GM18517 (cell line): ENCODE data around the gene UPK3BL2.
"Not testable (repeated sequence)": the region's sequence is repeated elsewhere in the genome, so short reads cannot be mapped to it uniquely, and the experiment has no call there.

ENCODE experiments used
- ATAC-seq: cut with Tn5 transposase; IDR thresholded peaks from one replicate; pipeline ENCODE4 v1.9.1; 2021; ENCODE audit warnings: mild to moderate bottlenecking, moderate library complexity; ENCODE audit not compliant: unreplicated experiment

The UPK3BL2 gene

DNA sequence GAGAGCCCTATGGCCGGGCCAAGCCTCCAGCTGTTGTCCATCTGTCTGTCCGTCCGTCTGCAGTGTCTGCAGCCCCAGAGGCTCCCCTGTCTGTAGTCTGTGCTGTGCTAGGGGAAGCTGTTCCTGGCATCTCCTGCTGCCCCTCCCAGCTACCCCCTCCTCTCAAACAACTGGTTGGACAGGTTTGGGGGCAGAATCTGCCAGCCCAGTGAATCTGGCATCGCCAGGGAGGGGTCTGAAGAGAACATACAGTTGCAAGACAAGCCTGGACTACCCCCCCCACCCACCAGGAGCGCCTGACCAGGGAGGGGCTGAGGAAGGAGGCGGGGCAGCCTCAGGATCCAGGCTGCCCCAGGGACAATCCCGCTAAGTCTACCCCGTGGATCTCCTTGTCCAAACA lies at the start of gene UPK3BL2:
Gene UPK3BL2, minus strand, starts transcription at position 101 of the 400 bp plus-strand sequence. Its CDS starts 60 bp downstream, at position 41.
- ATAC-seq: not testable (repeated sequence)

- peak; percentile 37 for ATAC-seq
These were observed 49.1 kb upstream of the UPK3BL2 start for GRCh38 chr7:102592477-102593019.

DNA sequence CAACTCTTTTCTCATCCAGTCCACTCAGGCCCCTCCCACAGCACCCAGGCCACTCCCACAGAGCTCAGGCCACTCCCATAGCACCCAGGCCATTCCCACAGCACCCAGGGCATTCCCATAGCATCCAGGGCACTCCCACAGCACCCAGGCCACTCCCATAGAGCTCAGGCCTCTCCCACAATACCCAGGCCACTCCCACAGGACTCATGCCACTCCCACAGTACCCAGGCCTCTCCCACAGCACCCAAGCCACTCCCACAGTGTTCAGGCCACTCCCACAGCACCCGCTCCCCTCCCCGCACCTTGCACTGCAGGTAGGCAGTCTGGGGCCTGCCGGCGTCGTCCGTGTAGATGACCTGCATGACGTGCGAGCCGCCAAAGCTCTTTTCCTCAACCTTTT lies 46.4 kb upstream of the UPK3BL2 start:
- ATAC-seq: not testable (repeated sequence)

GRCh38 chr7:102583495-102583894 lies 40.0 kb upstream of the UPK3BL2 start:
- not testable (repeated sequence) for ATAC-seq

GRCh38 chr7:102581722-102582121 lies 38.2 kb upstream of the UPK3BL2 start:
- not testable (repeated sequence) for ATAC-seq

DNA sequence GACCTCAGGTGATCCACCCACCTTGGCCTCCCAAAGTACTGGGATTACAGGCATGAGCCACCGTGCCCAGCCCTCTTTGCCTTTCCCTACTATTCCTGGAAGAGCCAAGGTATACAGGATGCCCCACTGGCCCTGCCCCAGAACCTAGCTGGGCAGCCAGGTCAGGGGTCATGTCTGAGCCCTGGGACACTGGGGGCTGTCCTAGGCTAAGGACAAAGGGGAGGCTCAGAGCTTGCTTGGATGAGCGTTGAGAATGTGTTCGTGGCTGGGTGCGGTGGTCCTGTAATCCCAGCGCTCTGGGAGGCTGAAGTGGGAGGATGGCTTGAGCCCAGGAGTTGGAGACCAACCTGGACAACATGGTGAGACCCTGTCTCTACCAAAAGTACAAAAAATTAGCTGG lies 35.0 kb upstream of the UPK3BL2 start:
- ATAC-seq: not testable (repeated sequence)

- ATAC-seq: not testable (repeated sequence)
These were observed 34.1 kb upstream of the UPK3BL2 start for GRCh38 chr7:102577315-102578240.

DNA sequence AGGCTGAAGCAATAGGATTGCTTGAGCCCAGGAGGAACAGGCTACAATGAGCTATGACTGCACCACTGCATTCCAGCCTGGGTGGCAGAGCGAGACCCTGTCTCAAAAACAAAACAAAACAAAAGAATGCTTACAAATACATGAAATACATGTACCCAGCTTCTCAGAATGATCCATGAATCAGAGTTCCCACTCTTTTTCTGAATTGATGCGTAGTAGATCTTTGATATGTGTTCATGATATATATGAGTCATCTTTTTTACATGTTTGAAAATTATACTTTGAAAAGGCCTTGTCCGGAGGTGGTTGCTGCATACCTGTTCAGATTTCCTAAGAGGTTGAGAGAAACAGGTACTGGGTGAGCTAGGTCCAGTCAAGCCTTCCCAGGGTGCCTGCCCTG lies 32.9 kb upstream of the UPK3BL2 start:
- ATAC-seq: not testable (repeated sequence)

- not testable (repeated sequence) for ATAC-seq
These were observed 31.1 kb upstream of the UPK3BL2 start for GRCh38 chr7:102574607-102575006.

- peak; percentile 92 for ATAC-seq
These were observed 29.1 kb upstream of the UPK3BL2 start, which contains the start of gene POLR2J3 for GRCh38 chr7:102572261-102573239. Gene POLR2J3, minus strand, starts transcription at chr7:102572583. Its CDS starts 62 bp downstream, at chr7:102572521.

- not testable (repeated sequence) for ATAC-seq
These were observed 25.1 kb upstream of the UPK3BL2 start for GRCh38 chr7:102568620-102569019.

GRCh38 chr7:102550808-102551422 lies 7.4 kb upstream of the UPK3BL2 start, which contains the start of gene SPDYE2:
Gene SPDYE2, plus strand, starts transcription at chr7:102551226. Its CDS starts 2,030 bp downstream, at chr7:102553256.
- ATAC-seq: not testable (repeated sequence)

DNA sequence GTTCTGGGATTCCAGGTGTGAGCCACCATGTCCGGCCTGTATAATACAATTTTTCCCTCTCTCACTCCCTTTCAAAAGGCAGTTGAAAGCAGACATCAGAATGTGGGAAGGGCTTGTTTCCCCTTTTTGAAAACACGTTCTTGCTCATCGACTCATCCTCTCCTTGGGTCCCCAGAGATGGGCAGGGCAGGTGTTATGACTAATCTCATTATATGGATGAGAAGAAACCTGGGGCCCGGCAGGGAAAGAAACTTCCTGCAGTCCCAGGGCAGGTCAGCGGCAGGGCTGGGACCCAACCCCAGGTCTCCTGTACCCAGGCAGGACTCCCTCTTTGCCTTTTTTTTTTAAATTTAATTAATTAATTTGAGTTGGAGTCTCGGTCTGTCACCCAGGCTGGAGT lies 2.9 kb upstream of the UPK3BL2 start:
- peak; percentile 72 for ATAC-seq

DNA sequence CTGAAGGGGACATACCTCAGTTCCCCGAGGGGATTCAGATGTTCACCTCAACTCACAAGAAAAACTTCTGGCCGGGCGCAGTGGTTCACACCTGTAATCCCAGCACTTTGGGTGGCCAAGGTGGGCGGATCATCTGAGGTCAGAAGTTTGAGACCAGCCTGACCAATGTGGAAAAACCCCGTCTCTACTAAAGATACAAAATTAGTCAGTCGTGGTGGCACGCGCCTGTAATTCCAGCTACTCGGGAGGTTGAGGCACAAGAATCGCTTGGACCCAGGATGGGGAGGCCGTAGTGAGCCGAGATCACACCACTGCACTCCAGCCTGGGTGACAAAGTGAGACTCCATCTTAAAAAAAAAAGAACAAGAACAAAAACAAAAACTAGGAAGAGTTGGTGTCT lies 1.8 kb upstream of the UPK3BL2 start:
- not testable (repeated sequence) for ATAC-seq

GRCh38 chr7:102544372-102544771 lies 876 bp upstream of the UPK3BL2 start:
- not testable (repeated sequence) for ATAC-seq

- not testable (repeated sequence) for ATAC-seq
These were observed 725 bp downstream of the UPK3BL2 start for GRCh38 chr7:102542771-102543170.

GRCh38 chr7:102542083-102542482 lies 1.4 kb downstream of the UPK3BL2 start:
- ATAC-seq: not testable (repeated sequence)

DNA sequence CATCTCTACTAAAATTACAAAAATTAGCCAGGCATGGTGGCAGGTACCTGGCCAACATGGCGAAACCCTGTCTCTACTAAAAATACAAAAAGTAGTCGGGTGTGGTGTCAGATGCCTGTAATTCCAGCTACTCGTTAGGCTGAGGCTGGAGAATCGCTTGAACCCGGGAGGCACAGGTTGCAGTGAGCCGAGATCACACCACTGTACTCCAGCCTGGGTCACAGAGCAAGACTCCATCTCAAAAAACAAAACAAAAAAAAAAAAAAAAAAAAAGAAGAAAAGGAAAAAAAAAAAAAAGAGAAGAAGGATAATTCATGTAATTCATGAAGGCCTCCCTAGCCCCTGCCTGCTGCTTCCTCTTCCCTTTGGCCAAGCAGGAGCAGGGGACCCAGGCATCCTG lies 2.9 kb downstream of the UPK3BL2 start:
- ATAC-seq: not testable (repeated sequence)

DNA sequence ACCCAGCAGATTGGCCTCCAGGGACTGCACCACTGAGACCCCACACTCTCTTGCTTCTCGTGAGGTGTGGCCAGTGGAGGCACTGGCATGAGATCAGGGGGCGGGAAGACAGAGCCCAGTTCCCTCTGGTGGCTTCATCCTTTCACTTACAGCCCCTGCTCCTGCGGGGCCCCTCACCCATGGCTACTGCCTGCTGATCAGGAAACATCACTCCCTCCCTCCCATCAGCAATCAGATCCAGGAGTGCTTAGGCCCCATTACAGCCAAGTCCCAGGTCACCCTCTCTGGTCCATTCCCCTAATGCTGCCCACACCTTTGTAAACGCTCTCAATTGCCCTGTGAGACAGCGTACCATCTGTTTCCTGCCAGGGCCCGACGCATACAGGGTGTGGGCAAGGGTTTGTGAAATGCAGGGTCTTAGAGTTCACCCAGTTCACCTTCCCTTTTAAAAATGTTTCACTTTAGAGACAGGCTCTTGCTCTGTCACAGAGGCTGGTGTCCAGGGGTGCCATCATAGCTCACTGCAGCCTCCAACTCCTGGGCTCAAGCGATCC lies 8.4 kb downstream of the UPK3BL2 start:
- ATAC-seq: not testable (repeated sequence)

DNA sequence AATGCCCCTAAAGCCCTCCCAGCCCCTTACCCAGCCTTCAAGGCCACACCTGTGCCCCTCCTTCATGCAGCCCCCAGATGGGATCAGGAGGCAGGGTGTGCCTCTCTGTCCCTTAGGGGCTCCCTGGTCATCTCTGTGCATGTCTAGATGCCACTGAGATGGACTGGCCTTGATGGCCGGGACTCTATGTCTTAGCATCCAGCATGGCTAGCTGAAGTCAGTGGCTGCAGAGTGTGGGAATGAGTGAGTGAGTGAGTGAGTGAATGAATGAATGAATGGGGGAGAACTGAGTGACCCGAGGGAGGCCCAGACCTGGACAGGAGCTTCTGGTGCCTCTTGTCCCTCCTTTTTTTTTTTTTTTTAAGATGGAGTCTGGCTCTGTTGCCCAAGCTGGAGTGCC lies 11.4 kb downstream of the UPK3BL2 start:
- not testable (repeated sequence) for ATAC-seq
